HCT116 (cell line): ENCODE data around the gene MICOS13. TPM values are rescaled to one million over a fixed set of nuclear protein-coding genes. Genes with fewer than 3 reads are reported as not detected.

Experiments
- ATAC-seq: fragments of 200-7000 bp; cut with Tn5 transposase; 2 replicates; pipeline ENCODE4 v1.9.1; 2020; ENCODE audit warnings: mild to moderate bottlenecking, moderate library complexity
- BruUV-seq: library from RNA; stranded (reverse); fragments of 400-500 nt; replicated peaks from 2 replicates; lab custom pipeline; 2021; lab: Mats Ljungman, UMichigan
- CTCF ChIA-PET: fragments of 300-600 bp; sonication (Branson Sonifier 250); formaldehyde crosslinking; loops from one replicate; lab custom pipeline; 2021; ENCODE audit warnings: antibody characterized with exemption; lab: Charles Lee
- POLR2A ChIA-PET: fragments of 300-600, 350-600 bp; sonication (Branson Sonifier 250); formaldehyde crosslinking; loops from one replicate; lab custom pipeline; 2021; ENCODE audit warnings: antibody characterized with exemption; lab: Charles Lee
- RAD21 ChIA-PET, 2 experiments: fragments of 300-600 bp; sonication (Branson Sonifier 250); formaldehyde crosslinking; loops; one replicate each; lab custom pipeline; 2023; ENCODE audit warnings: low total read pairs in 2 of 2; ENCODE audit not compliant: uncharacterized antibody in 2 of 2, unreplicated experiment in 2 of 2, low non-redundant PET in 1 of 2; lab: Charles Lee
- DNase-seq: peaks from one replicate; pipeline ENCODE4 v3.0.0-alpha.2; 2010; ENCODE audit warnings: low read depth, low spot score
- H2AFZ ChIP-seq: fragments of 200-600 bp; shearing (Covaris generic), sonication (generic); 2 replicates; pipeline ENCODE4 v1.6.1; 2017; ENCODE audit warnings: low read depth, mixed run types, mixed read lengths, antibody characterized with exemption, low read length; ENCODE audit not compliant: poor library complexity, severe bottlenecking
- H3K27ac ChIP-seq: 2 replicates; pipeline ENCODE4 v1.5.1; 2012; ENCODE audit warnings: low read depth, low read length
- H3K27me3 ChIP-seq: fragments of 200-600 bp; sonication (generic); 2 replicates; pipeline ENCODE4 v1.6.1; 2016; ENCODE audit warnings: mixed run types, low read length, mixed read lengths; ENCODE audit not compliant: insufficient read depth
- H3K36me3 ChIP-seq, 2 experiments: fragments of 200-500 bp in 1 of 2; fragments of 200-600 bp in 1 of 2; sonication (Bioruptor generic) in 1 of 2; sonication (generic) in 1 of 2; 2 replicates each; pipeline versions ENCODE4 v1.5.1 to v1.6.1; 2014 to 2016; ENCODE audit warnings: low read length in 2 of 2, inconsistent platforms in 1 of 2, mixed read lengths in 1 of 2, mixed run types in 1 of 2; ENCODE audit not compliant: insufficient read depth in 2 of 2, control insufficient read depth in 1 of 2
- H3K4me1 ChIP-seq, 2 experiments: fragments of 200-600 bp in 1 of 2; sonication (generic) in 1 of 2; 2 replicates each; pipeline versions ENCODE4 v1.5.1 to v1.6.1; 2012 to 2017; ENCODE audit warnings: low read length in 2 of 2, inconsistent platforms in 1 of 2, mild to moderate bottlenecking in 1 of 2, mixed read lengths in 1 of 2, mixed run types in 1 of 2, moderate library complexity in 1 of 2; ENCODE audit not compliant: insufficient read depth in 2 of 2, control insufficient read depth in 1 of 2
- H3K4me2 ChIP-seq: fragments of 200-600 bp; sonication (generic); 2 replicates; pipeline ENCODE4 v1.6.1; 2017; ENCODE audit warnings: mixed run types, low read length, mixed read lengths
- H3K4me3 ChIP-seq, 2 experiments: fragments of 200-600 bp in 1 of 2; sonication (generic) in 1 of 2; replicated peaks in 1 of 2; 2 replicates each; pipeline ENCODE4 v1.5.1; 2011 to 2016; ENCODE audit warnings: low read length in 2 of 2, control low read depth in 1 of 2, low read depth in 1 of 2, mild to moderate bottlenecking in 1 of 2, mixed read lengths in 1 of 2, mixed run types in 1 of 2
- H3K79me2 ChIP-seq: fragments of 200-600 bp; sonication (generic); 2 replicates; pipeline ENCODE4 v1.6.1; 2017; ENCODE audit warnings: mild to moderate bottlenecking, mixed run types, low read length, moderate library complexity, mixed read lengths; ENCODE audit not compliant: insufficient read depth
- H3K9ac ChIP-seq: fragments of 200-600 bp; sonication (generic); 2 replicates; pipeline ENCODE4 v1.6.1; 2016; ENCODE audit warnings: low read length, mixed read lengths
- H3K9me2 ChIP-seq: fragments of 200-600 bp; sonication (generic), shearing (Covaris generic); 2 replicates; pipeline ENCODE4 v1.6.1; 2017; ENCODE audit warnings: mixed run types, mild to moderate bottlenecking, moderate library complexity; ENCODE audit not compliant: insufficient read depth
- H3K9me3 ChIP-seq, 2 experiments: fragments of 200-500 bp in 1 of 2; fragments of 200-600 bp in 1 of 2; sonication (Bioruptor generic) in 1 of 2; sonication (generic) in 1 of 2; 2 replicates each; pipeline ENCODE4 v1.6.1; 2014 to 2017; ENCODE audit warnings: low read length in 2 of 2, mixed read lengths in 2 of 2, inconsistent platforms in 1 of 2, low read depth in 1 of 2, mild to moderate bottlenecking in 1 of 2, mixed run types in 1 of 2, moderate library complexity in 1 of 2; ENCODE audit not compliant: control insufficient read depth in 1 of 2, insufficient read depth in 1 of 2
- H4K20me1 ChIP-seq: fragments of 200-600 bp; sonication (generic), shearing (Covaris generic); 2 replicates; pipeline ENCODE4 v1.6.1; 2017; ENCODE audit warnings: mixed run types, mild to moderate bottlenecking, moderate library complexity; ENCODE audit not compliant: insufficient read depth
- CBX3 ChIP-seq: IDR thresholded peaks from 2 replicates; pipeline ENCODE4 v1.6.1; 2012; ENCODE audit warnings: low read depth
- CEBPB ChIP-seq: IDR thresholded peaks from 2 replicates; pipeline ENCODE4 v1.6.1; 2012; ENCODE audit warnings: low read depth
- CTCF ChIP-seq, 3 experiments: fragments of 200-600 bp in 1 of 3; sonication (generic) in 1 of 3; IDR thresholded peaks in 2 of 3; conservative IDR thresholded peaks in 1 of 3; 2 replicates each; pipeline ENCODE4 v1.5.1; 2012 to 2017; ENCODE audit warnings: low read depth in 2 of 3, low read length in 2 of 3, antibody characterized with exemption in 1 of 3, borderline replicate concordance in 1 of 3, control low read depth in 1 of 3, mild to moderate bottlenecking in 1 of 3, mixed read lengths in 1 of 3, mixed run types in 1 of 3, moderate library complexity in 1 of 3; ENCODE audit not compliant: insufficient read depth in 1 of 3
- EGR1 ChIP-seq: IDR thresholded peaks from 2 replicates; pipeline ENCODE4 v1.6.1; 2012; ENCODE audit warnings: low read depth
- ELF1 ChIP-seq: IDR thresholded peaks from 2 replicates; pipeline ENCODE4 v1.6.1; 2012; ENCODE audit warnings: low read depth, borderline replicate concordance
- EZH2 ChIP-seq: fragments of 200-600 bp; sonication (generic); IDR thresholded peaks from 2 replicates; pipeline ENCODE4 v1.6.1; 2017; ENCODE audit warnings: antibody characterized with exemption, mixed run types
- EZH2phosphoT487 ChIP-seq: fragments of 200-600 bp; IDR thresholded peaks from 2 replicates; pipeline ENCODE4 v1.6.1; 2018; ENCODE audit warnings: antibody characterized with exemption, borderline replicate concordance
- FOSL1 ChIP-seq: IDR thresholded peaks from 2 replicates; pipeline ENCODE4 v1.6.1; 2012; ENCODE audit warnings: low read depth
- POLR2A ChIP-seq: IDR thresholded peaks from 2 replicates; pipeline ENCODE4 v1.7.0; 2011; ENCODE audit warnings: borderline replicate concordance; ENCODE audit not compliant: insufficient read depth, insufficient read length; ENCODE audit errors: extremely low read depth
- POLR2AphosphoS5 ChIP-seq: IDR thresholded peaks from 2 replicates; pipeline ENCODE4 v1.6.1; 2011; ENCODE audit warnings: mild to moderate bottlenecking, low read depth, low read length, moderate library complexity
- RAD21 ChIP-seq: IDR thresholded peaks from 2 replicates; pipeline ENCODE4 v1.6.1; 2012; ENCODE audit warnings: low read depth, mild to moderate bottlenecking
- REST ChIP-seq: IDR thresholded peaks from 2 replicates; pipeline ENCODE4 v1.6.1; 2012; ENCODE audit warnings: low read depth
- SIN3A ChIP-seq: IDR thresholded peaks from 2 replicates; pipeline ENCODE4 v1.6.1; 2012; ENCODE audit warnings: low read depth
- TCF7L2 ChIP-seq: IDR thresholded peaks from 2 replicates; pipeline ENCODE4 v1.7.0; 2011; ENCODE audit warnings: borderline replicate concordance, inconsistent platforms; ENCODE audit not compliant: insufficient read depth, insufficient read length; ENCODE audit errors: extremely low read depth
- YY1 ChIP-seq: IDR thresholded peaks from 2 replicates; pipeline ENCODE4 v1.6.1; 2011; ENCODE audit warnings: low read length, low read depth, moderate library complexity, mild to moderate bottlenecking; ENCODE audit not compliant: insufficient replicate concordance; ENCODE audit errors: extremely low read depth
- ZNF274 ChIP-seq: fragments of 200-500 bp; sonication (Bioruptor generic); IDR thresholded peaks from 2 replicates; pipeline ENCODE4 v1.6.1; 2014; ENCODE audit warnings: mild to moderate bottlenecking, low read depth, low read length, inconsistent platforms
- intact Hi-C: fragments of 100-400 bp; cut with micrococcal nuclease; formaldehyde crosslinking; loops from 2 replicates; pipeline ENCODE4 v1.10.0; 2022
- total RNA-seq: library from RNA; stranded (reverse); gene quantifications from one replicate; pipeline ENCODE4 v1.2.1, GENCODE V29; 2021; ENCODE audit not compliant: unreplicated experiment
- TF ChIP-seq, protein P1 (sequence below): IDR thresholded peaks from 2 replicates; pipeline ENCODE4 v1.6.1; 2011; ENCODE audit warnings: mild to moderate bottlenecking, low read length, moderate library complexity; ENCODE audit not compliant: insufficient replicate concordance; ENCODE audit errors: extremely low read depth

MICOS13 gene
- total RNA-seq, 1 experiment from 2014 or later: 61.6 TPM

GRCh38 chr19:5661483-5661882 is 18.8 kb downstream of the MICOS13 start:
- intact Hi-C loops: no loop called here
- BruUV-seq: no TSS peak
- Histone ChIP-seq H3K4me2 (no peak overlapping the region), H3K27ac (no peak overlapping the region), H3K9me3 (no peaks in the 10 kb centered on the region), H3K4me1 (no peaks in the 10 kb centered on the region; a peak in 2 of 4 replicates), H3K9me2 (no peaks in the 10 kb centered on the region), H4K20me1 (no peaks in the 10 kb centered on the region), H3K9ac (no peak overlapping the region), H3K79me2 (peaks cover 26% of the 10 kb centered on the region), H3K36me3 (peaks cover 49 to 68% of the 10 kb centered on the region in 2 experiments), H3K4me3 (no peak overlapping the region), H2AFZ (no peak overlapping the region), H3K27me3 (no peaks in the 10 kb centered on the region)
- POLR2A ChIA-PET: no interaction called here
- RAD21 ChIA-PET: no interaction called here
- CTCF ChIA-PET: no interaction called here
- DNase-seq: no peak
- TF ChIP-seq, protein P1, sequence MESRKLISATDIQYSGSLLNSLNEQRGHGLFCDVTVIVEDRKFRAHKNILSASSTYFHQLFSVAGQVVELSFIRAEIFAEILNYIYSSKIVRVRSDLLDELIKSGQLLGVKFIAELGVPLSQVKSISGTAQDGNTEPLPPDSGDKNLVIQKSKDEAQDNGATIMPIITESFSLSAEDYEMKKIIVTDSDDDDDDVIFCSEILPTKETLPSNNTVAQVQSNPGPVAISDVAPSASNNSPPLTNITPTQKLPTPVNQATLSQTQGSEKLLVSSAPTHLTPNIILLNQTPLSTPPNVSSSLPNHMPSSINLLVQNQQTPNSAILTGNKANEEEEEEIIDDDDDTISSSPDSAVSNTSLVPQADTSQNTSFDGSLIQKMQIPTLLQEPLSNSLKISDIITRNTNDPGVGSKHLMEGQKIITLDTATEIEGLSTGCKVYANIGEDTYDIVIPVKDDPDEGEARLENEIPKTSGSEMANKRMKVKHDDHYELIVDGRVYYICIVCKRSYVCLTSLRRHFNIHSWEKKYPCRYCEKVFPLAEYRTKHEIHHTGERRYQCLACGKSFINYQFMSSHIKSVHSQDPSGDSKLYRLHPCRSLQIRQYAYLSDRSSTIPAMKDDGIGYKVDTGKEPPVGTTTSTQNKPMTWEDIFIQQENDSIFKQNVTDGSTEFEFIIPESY: no peak
- TF ChIP-seq POLR2AphosphoS5 (no peak), EZH2 (no peak), ZNF274 (no peak), REST (no peak), CBX3 (no peak), EZH2phosphoT487 (no peak), FOSL1 (no peak), CTCF (IDR thresholded peaks at IDR 0.05 in 2 of 3, conservative IDR thresholded peaks at IDR 0.05 in 1 of 3; ENCODE audit: borderline replicate concordance in 1 of 3, insufficient read depth in 1 of 3, low read depth in 2 of 3, low read length in 2 of 3) (no peak), SIN3A (no peak), TCF7L2 (no peak), ELF1 (no peak), POLR2A (no peak), EGR1 (no peak), RAD21 (no peak), YY1 (no peak), CEBPB (no peak)
- no peak for ATAC-seq
